Neural cell (in vitro differentiated cells): Measurements from ENCODE around the gene ATF1. TPM values are rescaled to one million over a fixed set of nuclear protein-coding genes. Genes with fewer than 3 reads are reported as not detected.

Source experiments
- H2AFZ ChIP-seq: fragments of 200-600, 300-800 bp; sonication (generic), shearing (Covaris generic); 2 replicates; pipeline ENCODE4 v1.6.0; 2014; ENCODE audit warnings: low read depth, mild to moderate bottlenecking, antibody characterized with exemption, low read length, moderate library complexity
- H3F3A ChIP-seq: fragments of 200-600 bp; shearing (Covaris generic); 2 replicates; pipeline ENCODE4 v1.6.1; 2016; ENCODE audit warnings: mild to moderate bottlenecking, moderate library complexity, mixed read lengths, antibody characterized with exemption, low read length; ENCODE audit not compliant: insufficient read depth, poor library complexity, severe bottlenecking
- H3K27ac ChIP-seq: fragments of 200-600, 300-800 bp; sonication (generic), shearing (Covaris generic); 2 replicates; pipeline ENCODE4 v1.5.1; 2014; ENCODE audit warnings: mild to moderate bottlenecking, low read length, moderate library complexity
- H3K27me3 ChIP-seq: fragments of 300-800, 200-600 bp; sonication (generic), shearing (Covaris generic); 2 replicates; pipeline ENCODE4 v1.6.0; 2014; ENCODE audit warnings: mild to moderate bottlenecking, low read depth, low read length, moderate library complexity; ENCODE audit not compliant: insufficient read depth
- H3K36me3 ChIP-seq: fragments of 300-800, 200-600 bp; sonication (generic), shearing (Covaris generic); 2 replicates; pipeline ENCODE4 v1.5.1; 2014; ENCODE audit warnings: mild to moderate bottlenecking, antibody characterized with exemption, low read length, moderate library complexity; ENCODE audit not compliant: insufficient read depth
- H3K4me2 ChIP-seq: fragments of 300-800, 200-600 bp; sonication (generic), shearing (Covaris generic); 2 replicates; pipeline ENCODE4 v1.6.0; 2014; ENCODE audit warnings: mild to moderate bottlenecking, low read length
- H3K4me3 ChIP-seq: fragments of 300-800, 200-600 bp; sonication (generic), shearing (Covaris generic); 2 replicates; pipeline ENCODE4 v1.5.1; 2014; ENCODE audit warnings: mild to moderate bottlenecking, low read length, moderate library complexity
- H3K79me2 ChIP-seq: fragments of 200-600 bp; shearing (Covaris generic); replicated peaks from 2 replicates; pipeline ENCODE4 v1.6.0; 2014; ENCODE audit warnings: mild to moderate bottlenecking, low read length, moderate library complexity; ENCODE audit not compliant: insufficient read depth
- H3K9ac ChIP-seq: fragments of 300-800, 200-600 bp; sonication (generic), shearing (Covaris generic); 2 replicates; pipeline ENCODE4 v1.6.1; 2016; ENCODE audit warnings: mild to moderate bottlenecking, low read length, mixed read lengths
- H3K9me2 ChIP-seq: fragments of 200-600 bp; shearing (Covaris generic); 2 replicates; pipeline ENCODE4 v1.6.1; 2016; ENCODE audit warnings: mild to moderate bottlenecking, low read length, mixed read lengths; ENCODE audit not compliant: insufficient read depth
- H3K9me3 ChIP-seq: fragments of 200-600, 300-800 bp; sonication (generic), shearing (Covaris generic); 2 replicates; pipeline ENCODE4 v1.6.1; 2016; ENCODE audit warnings: mild to moderate bottlenecking, mixed run types, low read length, moderate library complexity, mixed read lengths
- H4K20me1 ChIP-seq: fragments of 200-600 bp; shearing (Covaris generic); 2 replicates; pipeline ENCODE4 v1.6.1; 2016; ENCODE audit warnings: mild to moderate bottlenecking, mixed run types; ENCODE audit not compliant: insufficient read depth
- CTCF ChIP-seq: fragments of 450-650 bp; IDR thresholded peaks from 2 replicates; pipeline ENCODE4 v1.5.1; 2014; ENCODE audit warnings: antibody characterized with exemption, mild to moderate bottlenecking, moderate library complexity; ENCODE audit not compliant: poor library complexity, severe bottlenecking
- EP300 ChIP-seq: fragments of 450-650 bp; conservative IDR thresholded peaks from 2 replicates; pipeline ENCODE4 v1.6.1; 2014; ENCODE audit warnings: antibody characterized with exemption, mild to moderate bottlenecking, moderate library complexity; ENCODE audit not compliant: poor library complexity, severe bottlenecking
- EZH2 ChIP-seq: fragments of 200-600, 300-800 bp; shearing (Covaris generic), sonication (generic); IDR thresholded peaks from 2 replicates; pipeline ENCODE4 v1.6.1; 2014; ENCODE audit warnings: antibody characterized with exemption, low read length, borderline replicate concordance, mild to moderate bottlenecking; ENCODE audit not compliant: insufficient read depth, poor library complexity, severe bottlenecking
- MXI1 ChIP-seq: fragments of 450-650 bp; conservative IDR thresholded peaks from 2 replicates; pipeline ENCODE4 v1.6.1; 2014; ENCODE audit warnings: antibody characterized with exemption, mild to moderate bottlenecking; ENCODE audit not compliant: poor library complexity, severe bottlenecking
- POLR2AphosphoS5 ChIP-seq: IDR thresholded peaks from 2 replicates; pipeline ENCODE4 v1.6.1; 2012
- RAD21 ChIP-seq: fragments of 450-650 bp; conservative IDR thresholded peaks from 2 replicates; pipeline ENCODE4 v1.6.1; 2014; ENCODE audit warnings: antibody characterized with exemption, mild to moderate bottlenecking, moderate library complexity
- REST ChIP-seq: IDR thresholded peaks from 2 replicates; pipeline ENCODE4 v1.6.1; 2012; ENCODE audit warnings: borderline replicate concordance
- SMC3 ChIP-seq: fragments of 450-650 bp; conservative IDR thresholded peaks from 2 replicates; pipeline ENCODE4 v1.6.1; 2014; ENCODE audit warnings: antibody characterized with exemption, mild to moderate bottlenecking, moderate library complexity; ENCODE audit not compliant: poor library complexity
- TAF1 ChIP-seq: IDR thresholded peaks from 2 replicates; pipeline ENCODE4 v1.6.1; 2012; ENCODE audit warnings: low read depth
- polyA plus RNA-seq: library from polyadenylated mRNA; depleted of rRNA; stranded (reverse); fragments of >200 nt; gene quantifications from 2 replicates; pipeline ENCODE4 v1.2.3, GENCODE V29; 2014

ATF1 gene
- polyA plus RNA-seq, 1 donor from 2014 or later, result 11.3 TPM

GRCh38 chr12:50720085-50720484, 43.8 kb upstream of the ATF1 start:
- no peak overlapping the region for H2AFZ ChIP-seq
- no peaks in the 10 kb centered on the region for H3K9me3 ChIP-seq
- no peaks in the 10 kb centered on the region for H4K20me1 ChIP-seq
- no peak overlapping the region for H3K4me3 ChIP-seq
- H3K4me2 ChIP-seq, result no peak overlapping the region
- no peaks in the 10 kb centered on the region for H3F3A ChIP-seq
- H3K79me2 ChIP-seq, result no peaks in the 10 kb centered on the region
- no peaks in the 10 kb centered on the region for H3K27me3 ChIP-seq
- no peak for TF ChIP-seq POLR2AphosphoS5
- TF ChIP-seq SMC3, result no peak
- no peak for TF ChIP-seq EZH2
- no peak for TF ChIP-seq REST
- TF ChIP-seq EP300, result no peak
- no peak for TF ChIP-seq TAF1
- TF ChIP-seq RAD21, result no peak
- TF ChIP-seq MXI1, result no peak
- TF ChIP-seq CTCF, result no peak
- no peak overlapping the region for H3K27ac ChIP-seq
- no peak overlapping the region for H3K9ac ChIP-seq
- H3K36me3 ChIP-seq, result peaks cover 10% of the 10 kb centered on the region
- no peaks in the 10 kb centered on the region for H3K9me2 ChIP-seq

GRCh38 chr12:50720501-50720900, 43.4 kb upstream of the ATF1 start:
- H3K79me2 ChIP-seq, result no peaks in the 10 kb centered on the region
- H3K9me2 ChIP-seq, result no peaks in the 10 kb centered on the region
- H3K27ac ChIP-seq, result no peak overlapping the region
- H3K9ac ChIP-seq, result no peak overlapping the region
- no peaks in the 10 kb centered on the region for H3F3A ChIP-seq
- no peaks in the 10 kb centered on the region for H3K27me3 ChIP-seq
- H4K20me1 ChIP-seq, result no peaks in the 10 kb centered on the region
- TF ChIP-seq SMC3 (no peak), POLR2AphosphoS5 (no peak), MXI1 (no peak), EZH2 (no peak), REST (no peak), TAF1 (no peak), CTCF (no peak), RAD21 (no peak), EP300 (no peak)
- H3K36me3 ChIP-seq, result peaks cover 10% of the 10 kb centered on the region
- no peak overlapping the region for H2AFZ ChIP-seq
- no peak overlapping the region for H3K4me3 ChIP-seq
- H3K9me3 ChIP-seq, result no peaks in the 10 kb centered on the region
- H3K4me2 ChIP-seq, result no peak overlapping the region
